ENCODE results near the gene PMM2. TPM values are rescaled to one million over a fixed set of nuclear protein-coding genes. Genes with fewer than 3 reads are reported as not detected.

Gene PMM2
- total RNA-seq, 1 donor from 2014 or later: 82.9 TPM

DNA sequence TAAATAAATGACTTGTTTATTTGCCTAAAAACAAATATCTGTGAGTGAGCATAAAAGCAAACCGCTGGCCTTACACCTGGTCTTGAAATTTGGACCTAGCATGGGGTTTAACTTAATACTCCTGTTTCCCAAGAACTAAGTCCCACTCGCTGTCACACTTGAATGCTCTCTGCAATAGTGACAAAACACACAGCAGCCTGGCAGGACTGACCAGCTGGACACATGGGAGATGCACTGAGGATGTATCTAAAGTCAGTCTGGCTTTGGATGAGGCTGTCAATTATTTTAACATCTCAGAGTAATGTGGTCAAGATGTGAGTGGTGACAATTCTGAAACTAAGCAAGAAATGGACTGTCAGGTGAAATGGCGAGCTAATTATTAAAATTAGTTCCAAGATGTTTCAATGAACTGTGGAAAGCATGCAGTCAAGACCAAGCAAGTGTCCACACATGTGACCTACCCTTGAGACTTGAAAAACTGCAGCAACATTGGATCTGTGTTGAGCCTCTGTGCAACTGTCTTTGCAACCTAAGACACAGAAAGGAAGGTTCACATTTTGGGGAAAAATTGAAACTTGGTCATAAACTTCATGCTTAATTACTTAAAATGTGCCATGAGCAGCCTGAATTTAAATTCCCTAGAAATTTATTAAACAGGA lies 101.2 kb downstream of the PMM2 start:
- no peaks in the 10 kb centered on the region for H3K4me1 Mint-ChIP-seq (ENCODE audit: low read depth)
- DNase-seq (ENCODE audit: low spot score): no peak
- H3K36me3 Mint-ChIP-seq (ENCODE audit: low read depth): peaks cover 62% of the 10 kb centered on the region
- H3K27me3 Mint-ChIP-seq (ENCODE audit: insufficient read depth): no peaks in the 10 kb centered on the region
- no peak overlapping the region for H3K4me3 Mint-ChIP-seq
- H3K27ac Mint-ChIP-seq: no peak overlapping the region
- H3K9me3 Mint-ChIP-seq: no peaks in the 10 kb centered on the region
- intact Hi-C loops (cut with micrococcal nuclease): no loop called here

Other genes with a start within 250 kb of the PMM2 start
- gene TMEM114, start 207.3 kb upstream of the PMM2 start, total RNA-seq: not detected in 2 replicates
- 30.0 and 32.0 TPM in 2 replicates for gene METTL22, start 176.1 kb upstream of the PMM2 start, total RNA-seq
- gene ABAT, start 123.2 kb upstream of the PMM2 start, total RNA-seq: 7.3 and 7.7 TPM in 2 replicates
- 16.9 and 19.0 TPM in 2 replicates for gene TMEM186, start 200 bp upstream of the PMM2 start, total RNA-seq
- 79.4 and 80.5 TPM in 2 replicates for gene CARHSP1, start 71.2 kb downstream of the PMM2 start, total RNA-seq
- not detected in 2 replicates for gene LITAFD, start 84.5 kb downstream of the PMM2 start, total RNA-seq
- gene USP7, start 166.1 kb downstream of the PMM2 start, total RNA-seq: 184 and 188 TPM in 2 replicates

All from activated T-helper 1 cell treated with anti-CD3 and anti-CD28 coated beads, Interleukin-12 subunit alpha, Interleukin-12 subunit beta, Interleukin-2, Interleukin-4 antibody, amounts not matched to agents 30 ng/mL and 10 ng/mL and 1 ng/mL, durations not matched to agents 14 hours and 24 hours and 36 hours (primary cell).